Measurements from ENCODE around the gene SRRM5. TPM values are rescaled to one million over a fixed set of nuclear protein-coding genes. Genes with fewer than 3 reads are reported as not detected.

SRRM5 gene
- total and polyA plus RNA-seq, 4 donors = 0.07 to 0.09 (median 0.09) TPM

DNA sequence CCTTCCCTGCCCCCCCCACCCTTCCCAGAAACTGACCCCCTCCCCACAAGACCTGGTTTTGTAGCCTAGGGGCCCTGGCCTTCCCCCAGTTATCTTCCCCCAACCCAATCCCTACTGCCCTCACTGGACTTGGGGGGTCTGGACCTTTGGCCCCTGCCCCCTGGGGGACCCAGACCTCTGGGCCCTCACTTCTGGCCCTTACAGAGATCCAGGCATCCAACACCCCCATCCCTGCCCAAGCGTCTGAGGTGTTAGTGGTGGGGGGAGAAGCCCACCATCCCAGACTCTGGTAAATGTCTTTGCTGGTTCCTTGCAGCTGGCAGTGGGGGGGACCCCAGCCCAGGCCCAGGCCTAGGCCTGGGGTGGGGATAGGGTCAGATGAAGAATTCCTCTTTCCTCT is 11.1 kb downstream of the SRRM5 start:
- Histone ChIP-seq H3K27me3 (ENCODE audit: control insufficient read depth in 4 of 4, insufficient read depth in 4 of 4, low read length in 3 of 4) (no peaks in the 10 kb centered on the region), H3K36me3 (ENCODE audit: control insufficient read depth in 4 of 4, insufficient read depth in 3 of 4, low read depth in 1 of 4, low read length in 3 of 4) (no peaks in the 10 kb centered on the region), H3K4me3 (ENCODE audit: low read depth in 1 of 3, low read length in 3 of 3) (no peak overlapping the region), H3K9ac (ENCODE audit: low read depth in 1 of 2, low read length in 2 of 2) (no peak overlapping the region), H3K9me3 (ENCODE audit: control insufficient read depth in 4 of 4, low read length in 3 of 4) (no peaks in the 10 kb centered on the region), H3K4me1 (ENCODE audit: control insufficient read depth in 4 of 4, insufficient read depth in 4 of 4, low read length in 3 of 4) (peaks cover 0 to 16% (median 11%) of the 10 kb centered on the region in 4 donors), H3K27ac (ENCODE audit: low read depth in 1 of 2, low read length in 2 of 2) (no peak overlapping the region)
- no peak for DNase-seq (ENCODE audit: low spot score)
- WGBS = 80% methylated on average over 1 of the region's 1 CpG
- TF ChIP-seq FOXA1 (IDR thresholded peaks at IDR 0.05) = no peak
- TF ChIP-seq SP1 (IDR thresholded peaks at IDR 0.05) = no peak
- TF ChIP-seq HNF4G (IDR thresholded peaks at IDR 0.05) = no peak
- TF ChIP-seq GABPA (IDR thresholded peaks at IDR 0.05 in 1 of 2, conservative IDR thresholded peaks at IDR 0.05 in 1 of 2) = no peak
- TF ChIP-seq, protein P1, sequence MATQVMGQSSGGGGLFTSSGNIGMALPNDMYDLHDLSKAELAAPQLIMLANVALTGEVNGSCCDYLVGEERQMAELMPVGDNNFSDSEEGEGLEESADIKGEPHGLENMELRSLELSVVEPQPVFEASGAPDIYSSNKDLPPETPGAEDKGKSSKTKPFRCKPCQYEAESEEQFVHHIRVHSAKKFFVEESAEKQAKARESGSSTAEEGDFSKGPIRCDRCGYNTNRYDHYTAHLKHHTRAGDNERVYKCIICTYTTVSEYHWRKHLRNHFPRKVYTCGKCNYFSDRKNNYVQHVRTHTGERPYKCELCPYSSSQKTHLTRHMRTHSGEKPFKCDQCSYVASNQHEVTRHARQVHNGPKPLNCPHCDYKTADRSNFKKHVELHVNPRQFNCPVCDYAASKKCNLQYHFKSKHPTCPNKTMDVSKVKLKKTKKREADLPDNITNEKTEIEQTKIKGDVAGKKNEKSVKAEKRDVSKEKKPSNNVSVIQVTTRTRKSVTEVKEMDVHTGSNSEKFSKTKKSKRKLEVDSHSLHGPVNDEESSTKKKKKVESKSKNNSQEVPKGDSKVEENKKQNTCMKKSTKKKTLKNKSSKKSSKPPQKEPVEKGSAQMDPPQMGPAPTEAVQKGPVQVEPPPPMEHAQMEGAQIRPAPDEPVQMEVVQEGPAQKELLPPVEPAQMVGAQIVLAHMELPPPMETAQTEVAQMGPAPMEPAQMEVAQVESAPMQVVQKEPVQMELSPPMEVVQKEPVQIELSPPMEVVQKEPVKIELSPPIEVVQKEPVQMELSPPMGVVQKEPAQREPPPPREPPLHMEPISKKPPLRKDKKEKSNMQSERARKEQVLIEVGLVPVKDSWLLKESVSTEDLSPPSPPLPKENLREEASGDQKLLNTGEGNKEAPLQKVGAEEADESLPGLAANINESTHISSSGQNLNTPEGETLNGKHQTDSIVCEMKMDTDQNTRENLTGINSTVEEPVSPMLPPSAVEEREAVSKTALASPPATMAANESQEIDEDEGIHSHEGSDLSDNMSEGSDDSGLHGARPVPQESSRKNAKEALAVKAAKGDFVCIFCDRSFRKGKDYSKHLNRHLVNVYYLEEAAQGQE (IDR thresholded peaks at IDR 0.05) = no peak
- no peak for TF ChIP-seq YY1 (IDR thresholded peaks at IDR 0.05)

DNA sequence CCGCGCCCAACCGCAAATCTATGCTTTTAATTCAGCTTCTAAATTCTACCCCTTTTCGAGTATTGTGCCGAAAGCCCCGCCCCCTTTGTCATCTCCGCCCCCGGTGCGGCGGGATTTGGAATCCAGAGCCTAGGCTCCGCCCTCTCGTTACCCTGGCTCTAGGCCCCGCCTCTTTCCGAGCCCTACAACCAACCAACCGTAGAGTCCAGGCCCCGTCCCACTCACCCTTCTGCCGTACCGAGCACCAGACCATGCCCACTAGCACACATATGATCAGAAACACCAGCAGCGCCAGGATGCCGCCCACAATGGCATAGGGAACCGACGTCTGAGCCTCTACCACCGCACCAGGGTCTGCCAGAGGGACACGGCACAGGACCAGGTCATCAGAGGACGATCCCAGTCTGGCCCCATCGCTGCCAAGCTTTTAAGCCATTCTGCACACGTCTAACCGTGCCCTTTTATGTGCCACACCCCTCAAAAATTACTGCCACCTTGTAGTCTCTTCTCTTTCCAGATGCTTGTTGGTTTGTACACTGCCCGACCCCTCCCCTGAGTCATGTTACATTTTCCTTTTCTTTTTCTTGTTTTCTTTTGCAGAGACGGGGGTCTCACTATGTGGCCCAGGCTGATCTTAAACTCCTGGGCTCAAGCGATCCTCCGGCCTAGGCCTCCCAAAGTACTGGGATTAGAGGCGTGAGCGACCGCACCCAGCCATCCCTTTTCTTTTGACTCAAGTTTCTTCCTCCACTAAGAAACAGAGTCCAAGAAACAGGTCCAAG is 12.2 kb downstream of the SRRM5 start:
- DNase-seq (ENCODE audit: low spot score) = no peak
- no peak for TF ChIP-seq FOXA2 (IDR thresholded peaks at IDR 0.05)
- TF ChIP-seq YY1 (IDR thresholded peaks at IDR 0.05) = no peak
- TF ChIP-seq RXRA (IDR thresholded peaks at IDR 0.05) = no peak
- TF ChIP-seq HNF4A (conservative IDR thresholded peaks at IDR 0.05) = no peak
- TF ChIP-seq FOXA1 (IDR thresholded peaks at IDR 0.05) = no peak
- TF ChIP-seq, protein P2, sequence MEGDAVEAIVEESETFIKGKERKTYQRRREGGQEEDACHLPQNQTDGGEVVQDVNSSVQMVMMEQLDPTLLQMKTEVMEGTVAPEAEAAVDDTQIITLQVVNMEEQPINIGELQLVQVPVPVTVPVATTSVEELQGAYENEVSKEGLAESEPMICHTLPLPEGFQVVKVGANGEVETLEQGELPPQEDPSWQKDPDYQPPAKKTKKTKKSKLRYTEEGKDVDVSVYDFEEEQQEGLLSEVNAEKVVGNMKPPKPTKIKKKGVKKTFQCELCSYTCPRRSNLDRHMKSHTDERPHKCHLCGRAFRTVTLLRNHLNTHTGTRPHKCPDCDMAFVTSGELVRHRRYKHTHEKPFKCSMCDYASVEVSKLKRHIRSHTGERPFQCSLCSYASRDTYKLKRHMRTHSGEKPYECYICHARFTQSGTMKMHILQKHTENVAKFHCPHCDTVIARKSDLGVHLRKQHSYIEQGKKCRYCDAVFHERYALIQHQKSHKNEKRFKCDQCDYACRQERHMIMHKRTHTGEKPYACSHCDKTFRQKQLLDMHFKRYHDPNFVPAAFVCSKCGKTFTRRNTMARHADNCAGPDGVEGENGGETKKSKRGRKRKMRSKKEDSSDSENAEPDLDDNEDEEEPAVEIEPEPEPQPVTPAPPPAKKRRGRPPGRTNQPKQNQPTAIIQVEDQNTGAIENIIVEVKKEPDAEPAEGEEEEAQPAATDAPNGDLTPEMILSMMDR (IDR thresholded peaks at IDR 0.05; ENCODE audit: low read depth, low read length, missing input control) = no peak
- TF ChIP-seq, protein P1 (IDR thresholded peaks at IDR 0.05) = no peak
- TF ChIP-seq TAF1 (conservative IDR thresholded peaks at IDR 0.05) = no peak
- no peak for TF ChIP-seq JUND (IDR thresholded peaks at IDR 0.05)
- H3K9ac ChIP-seq (ENCODE audit: low read depth in 1 of 2, low read length in 2 of 2) = no peak overlapping the region
- no peak overlapping the region for H3K4me3 ChIP-seq (ENCODE audit: low read depth in 1 of 3, low read length in 3 of 3)
- H3K27ac ChIP-seq (ENCODE audit: low read depth in 1 of 2, low read length in 2 of 2) = no peak overlapping the region
- no peaks in the 10 kb centered on the region for H3K27me3 ChIP-seq (ENCODE audit: control insufficient read depth in 4 of 4, insufficient read depth in 4 of 4, low read length in 3 of 4)
- H3K36me3 ChIP-seq (ENCODE audit: control insufficient read depth in 4 of 4, insufficient read depth in 3 of 4, low read depth in 1 of 4, low read length in 3 of 4) = no peaks in the 10 kb centered on the region
- 88% methylated on average over 35 of the region's 35 CpGs for WGBS
- peaks cover 0 to 9% (median 7%) of the 10 kb centered on the region in 4 donors for H3K4me1 ChIP-seq (ENCODE audit: control insufficient read depth in 4 of 4, insufficient read depth in 4 of 4, low read length in 3 of 4)
- no peaks in the 10 kb centered on the region for H3K9me3 ChIP-seq (ENCODE audit: control insufficient read depth in 4 of 4, low read length in 3 of 4)

Measured in liver (tissue), 9 donors.